Activated CD4-positive, alpha-beta T cell treated with anti-CD3 and anti-CD28 coated beads, Interleukin-2, amount 10 ng/mL, durations not matched to agents 7 days and 5 days (primary cell): Measurements from ENCODE around the gene PPP1R2. TPM values are rescaled to one million over a fixed set of nuclear protein-coding genes. Genes with fewer than 3 reads are reported as not detected.

Experiments
- CTCF ChIA-PET: fragments of 350-600 bp; sonication (Branson Sonifier 250); formaldehyde crosslinking; loops from one replicate; lab custom pipeline; 2021; ENCODE audit warnings: antibody characterized with exemption; lab: Charles Lee
- POLR2A ChIA-PET: fragments of 350-600 bp; sonication (Branson Sonifier 250); formaldehyde crosslinking; loops from one replicate; lab custom pipeline; 2021; ENCODE audit warnings: antibody characterized with exemption; lab: Charles Lee
- DNase-seq: peaks from one replicate; pipeline ENCODE4 v3.0.0-alpha.2; 2020
- H3K27ac Mint-ChIP-seq: one replicate; pipeline ENCODE4 v1.8.0; 2021; ENCODE audit warnings: mild to moderate bottlenecking, moderate library complexity, mixed read lengths
- H3K27me3 Mint-ChIP-seq: one replicate; pipeline ENCODE4 v1.8.0; 2021; ENCODE audit warnings: mixed read lengths
- H3K36me3 Mint-ChIP-seq: one replicate; pipeline ENCODE4 v1.8.0; 2021; ENCODE audit warnings: low read depth, mixed read lengths
- H3K4me1 Mint-ChIP-seq: one replicate; pipeline ENCODE4 v1.8.0; 2021; ENCODE audit warnings: mixed read lengths
- H3K4me3 Mint-ChIP-seq: one replicate; pipeline ENCODE4 v1.8.0; 2021; ENCODE audit warnings: mild to moderate bottlenecking, moderate library complexity, mixed read lengths
- H3K9me3 Mint-ChIP-seq: one replicate; pipeline ENCODE4 v1.8.0; 2021; ENCODE audit warnings: mixed read lengths
- total RNA-seq, 2 experiments: library from RNA; stranded (reverse); gene quantifications; one replicate each; pipeline ENCODE4 v1.2.3, GENCODE V29; 2021

Gene PPP1R2
- total RNA-seq, 2 experiments from 2014 or later = 85.9 to 94.3 TPM

- POLR2A ChIA-PET = no interaction called here
- no peaks in the 10 kb centered on the region for H3K9me3 Mint-ChIP-seq
- H3K4me3 Mint-ChIP-seq = no peak overlapping the region
- no peaks in the 10 kb centered on the region for H3K36me3 Mint-ChIP-seq
- no peak overlapping the region for H3K27ac Mint-ChIP-seq
- no peak for DNase-seq
- H3K4me1 Mint-ChIP-seq = peaks cover 1% of the 10 kb centered on the region
- H3K27me3 Mint-ChIP-seq = no peaks in the 10 kb centered on the region
- CTCF ChIA-PET = no interaction called here
Measured at GRCh38 chr3:195578565-195578964, 35.4 kb upstream of the PPP1R2 start.

- Mint-ChIP-seq H3K4me1 (no peaks in the 10 kb centered on the region), H3K36me3 (no peaks in the 10 kb centered on the region), H3K27me3 (no peaks in the 10 kb centered on the region), H3K27ac (no peak overlapping the region), H3K4me3 (no peak overlapping the region), H3K9me3 (no peaks in the 10 kb centered on the region)
- no peak for DNase-seq
- POLR2A ChIA-PET = no interaction called here
- CTCF ChIA-PET = interaction anchor here (1.2 kb wide), 1 partner anchor 10 kb away, joined by 3 read pairs; no protein-coding TSS in a partner anchor
Measured at GRCh38 chr3:195577645-195578177, 34.6 kb upstream of the PPP1R2 start.

- no peaks in the 10 kb centered on the region for H3K36me3 Mint-ChIP-seq
- ChIA-PET CTCF (interaction anchor here (1.3 kb wide), 1 partner anchor 9 kb away, joined by 4 read pairs; the partner anchor contains the start of gene APOD), POLR2A (no interaction called here)
- no peaks in the 10 kb centered on the region for H3K27me3 Mint-ChIP-seq
- no peaks in the 10 kb centered on the region for H3K9me3 Mint-ChIP-seq
- no peak for DNase-seq
- peaks cover 10% of the 10 kb centered on the region for H3K4me1 Mint-ChIP-seq
- H3K27ac Mint-ChIP-seq = no peak overlapping the region
- no peak overlapping the region for H3K4me3 Mint-ChIP-seq
Measured at GRCh38 chr3:195574497-195575304, 31.6 kb upstream of the PPP1R2 start.

GRCh38 chr3:195573611-195574496, 30.7 kb upstream of the PPP1R2 start:
- Mint-ChIP-seq H3K27me3 (no peaks in the 10 kb centered on the region), H3K36me3 (no peaks in the 10 kb centered on the region), H3K4me3 (no peak overlapping the region), H3K9me3 (no peaks in the 10 kb centered on the region), H3K27ac (no peak overlapping the region), H3K4me1 (peaks cover 10% of the 10 kb centered on the region)
- CTCF ChIA-PET = interaction anchor here (0.8 to 1.3 kb wide), 2 partner anchors 10 to 24 kb away, joined by 4 read pairs; partner anchors contain the start of gene APOD
- POLR2A ChIA-PET = no interaction called here
- DNase-seq = no peak

GRCh38 chr3:195571361-195571760, 28.2 kb upstream of the PPP1R2 start:
- CTCF ChIA-PET = interaction anchor here (1.1 to 1.9 kb wide), 3 partner anchors 10 to 323 kb away, joined by 3 to 6 read pairs (median 5); no protein-coding TSS in a partner anchor
- no peak overlapping the region for H3K27ac Mint-ChIP-seq
- no peaks in the 10 kb centered on the region for H3K36me3 Mint-ChIP-seq
- POLR2A ChIA-PET = no interaction called here
- peaks cover 5% of the 10 kb centered on the region for H3K27me3 Mint-ChIP-seq
- peaks cover 18% of the 10 kb centered on the region for H3K4me1 Mint-ChIP-seq
- DNase-seq = no peak
- H3K9me3 Mint-ChIP-seq = no peaks in the 10 kb centered on the region
- H3K4me3 Mint-ChIP-seq = no peak overlapping the region

GRCh38 chr3:195570912-195571311, 27.8 kb upstream of the PPP1R2 start:
- peaks cover 5% of the 10 kb centered on the region for H3K27me3 Mint-ChIP-seq
- H3K9me3 Mint-ChIP-seq = no peaks in the 10 kb centered on the region
- H3K36me3 Mint-ChIP-seq = no peaks in the 10 kb centered on the region
- peaks cover 18% of the 10 kb centered on the region for H3K4me1 Mint-ChIP-seq
- DNase-seq = no peak
- ChIA-PET CTCF (interaction anchor here (1.1 to 1.9 kb wide), 3 partner anchors 10 to 324 kb away, joined by 3 to 6 read pairs (median 5); no protein-coding TSS in a partner anchor), POLR2A (no interaction called here)
- no peak overlapping the region for H3K4me3 Mint-ChIP-seq
- no peak overlapping the region for H3K27ac Mint-ChIP-seq

- Mint-ChIP-seq H3K4me3 (no peak overlapping the region), H3K27me3 (peaks cover 7% of the 10 kb centered on the region), H3K27ac (no peak overlapping the region), H3K4me1 (peaks cover 18% of the 10 kb centered on the region), H3K36me3 (no peaks in the 10 kb centered on the region), H3K9me3 (no peaks in the 10 kb centered on the region)
- DNase-seq = no peak
- ChIA-PET POLR2A (no interaction called here), CTCF (interaction anchor here (1.8 to 1.9 kb wide), 2 partner anchors 14 to 324 kb away, joined by 5 to 6 read pairs; no protein-coding TSS in a partner anchor)
Measured at GRCh38 chr3:195570344-195570743, 27.2 kb upstream of the PPP1R2 start.

GRCh38 chr3:195568630-195569029, 25.5 kb upstream of the PPP1R2 start:
- no peak overlapping the region for H3K4me3 Mint-ChIP-seq
- ChIA-PET POLR2A (no interaction called here), CTCF (interaction anchor here (0.9 to 1.1 kb wide), 5 partner anchors 7 to 297 kb away, joined by 3 to 7 read pairs (median 3); partner anchors contain the start of gene XXYLT1)
- no peak overlapping the region for H3K27ac Mint-ChIP-seq
- no peak for DNase-seq
- peaks cover 7% of the 10 kb centered on the region for H3K27me3 Mint-ChIP-seq
- no peaks in the 10 kb centered on the region for H3K36me3 Mint-ChIP-seq
- no peaks in the 10 kb centered on the region for H3K9me3 Mint-ChIP-seq
- peaks cover 18% of the 10 kb centered on the region for H3K4me1 Mint-ChIP-seq

GRCh38 chr3:195566797-195567196, 23.7 kb upstream of the PPP1R2 start:
- Mint-ChIP-seq H3K36me3 (no peaks in the 10 kb centered on the region), H3K4me3 (no peak overlapping the region), H3K9me3 (no peaks in the 10 kb centered on the region), H3K4me1 (peaks cover 18% of the 10 kb centered on the region), H3K27me3 (peaks cover 7% of the 10 kb centered on the region), H3K27ac (no peak overlapping the region)
- ChIA-PET POLR2A (no interaction called here), CTCF (interaction anchor here (1.5 to 1.6 kb wide), 3 partner anchors 11 to 30 kb away, joined by 3 to 5 read pairs (median 4); no protein-coding TSS in a partner anchor)
- no peak for DNase-seq

GRCh38 chr3:195565716-195566115, 22.6 kb upstream of the PPP1R2 start:
- H3K9me3 Mint-ChIP-seq = no peaks in the 10 kb centered on the region
- no peak overlapping the region for H3K27ac Mint-ChIP-seq
- peaks cover 7% of the 10 kb centered on the region for H3K27me3 Mint-ChIP-seq
- no peak overlapping the region for H3K4me3 Mint-ChIP-seq
- no peak for DNase-seq
- CTCF ChIA-PET = interaction anchor here (1.5 to 1.6 kb wide), 3 partner anchors 10 to 31 kb away, joined by 3 to 5 read pairs (median 4); no protein-coding TSS in a partner anchor
- H3K4me1 Mint-ChIP-seq = peaks cover 17% of the 10 kb centered on the region
- H3K36me3 Mint-ChIP-seq = no peaks in the 10 kb centered on the region
- POLR2A ChIA-PET = no interaction called here

- POLR2A ChIA-PET = no interaction called here
- Mint-ChIP-seq H3K4me3 (no peak overlapping the region), H3K27ac (no peak overlapping the region), H3K9me3 (no peaks in the 10 kb centered on the region), H3K4me1 (peaks cover 10% of the 10 kb centered on the region), H3K36me3 (no peaks in the 10 kb centered on the region), H3K27me3 (peaks cover 7% of the 10 kb centered on the region)
- DNase-seq = no peak
- CTCF ChIA-PET = interaction anchor here (0.6 to 1.7 kb wide), 3 partner anchors 13 to 276 kb away, joined by 3 to 6 read pairs (median 4); no protein-coding TSS in a partner anchor
Measured at GRCh38 chr3:195563317-195563716, 20.2 kb upstream of the PPP1R2 start.

GRCh38 chr3:195559723-195560409, 16.7 kb upstream of the PPP1R2 start:
- POLR2A ChIA-PET = no interaction called here
- no peak overlapping the region for H3K27ac Mint-ChIP-seq
- peaks cover 29% of the 10 kb centered on the region for H3K4me1 Mint-ChIP-seq
- H3K9me3 Mint-ChIP-seq = no peaks in the 10 kb centered on the region
- H3K4me3 Mint-ChIP-seq = no peak overlapping the region
- no peaks in the 10 kb centered on the region for H3K27me3 Mint-ChIP-seq
- CTCF ChIA-PET = interaction anchor here (1.1 to 2.3 kb wide), 5 partner anchors 9 to 310 kb away, joined by 3 to 14 read pairs (median 4); no protein-coding TSS in a partner anchor
- peaks cover 2% of the 10 kb centered on the region for H3K36me3 Mint-ChIP-seq
- DNase-seq = no peak
